Thyroid gland (tissue), 4 donors: ENCODE results near the gene PLD2. TPM values are rescaled to one million over a fixed set of nuclear protein-coding genes. Genes with fewer than 3 reads are reported as not detected.

ENCODE experiments used
- DNase-seq, 2 donors: peaks; one replicate each; pipeline ENCODE4 v3.0.0-alpha.2; 2019
- H3K27ac ChIP-seq, 3 donors: fragments of 200-600 bp; sonication (generic); 1 replicate in 2 of 3; 2 replicates in 1 of 3; pipeline ENCODE4 v1.5.1; 2016 to 2019; ENCODE audit warnings: mild to moderate bottlenecking in 1 of 3, moderate library complexity in 1 of 3
- H3K27me3 ChIP-seq: fragments of 200-600 bp; sonication (generic); one replicate; pipeline ENCODE4 v1.5.1; 2019
- H3K36me3 ChIP-seq, 2 donors: fragments of 200-600 bp; sonication (generic); one replicate each; pipeline ENCODE4 v1.5.1; 2016 to 2019
- H3K4me1 ChIP-seq, 2 donors: fragments of 200-600 bp; sonication (generic); one replicate each; pipeline ENCODE4 v1.5.1; 2017 to 2019
- H3K4me3 ChIP-seq, 3 donors: fragments of 200-600 bp; sonication (generic); replicated peaks in 1 of 3; 1 replicate in 2 of 3; 2 replicates in 1 of 3; pipeline ENCODE4 v1.5.1; 2016; ENCODE audit warnings: mild to moderate bottlenecking in 1 of 3
- H3K9me3 ChIP-seq: fragments of 200-600 bp; sonication (generic); one replicate; pipeline ENCODE4 v1.5.1; 2017
- CTCF ChIP-seq, 6 experiments: fragments of 200-600 bp in 3 of 6; fragments of 450-650 bp in 3 of 6; sonication (generic) in 3 of 6; IDR thresholded peaks; one replicate each; pipeline ENCODE4 v1.5.1; 2016 to 2019; ENCODE audit warnings: antibody characterized with exemption in 6 of 6, mild to moderate bottlenecking in 2 of 6, inconsistent platforms in 1 of 6, moderate library complexity in 1 of 6
- POLR2A ChIP-seq, 2 donors: fragments of 450-650 bp; IDR thresholded peaks; one replicate each; pipeline ENCODE4 v1.6.1; 2017; ENCODE audit warnings: antibody characterized with exemption in 2 of 2, mild to moderate bottlenecking in 2 of 2, moderate library complexity in 1 of 2
- WGBS, 2 donors: methylation state at CpG; one replicate each; pipeline ENCODE4 v1.1.5; 2017; 5-methylcytosine and 5-hydroxymethylcytosine counted together
- intact Hi-C: fragments of 100-400 bp; cut with DNase I; formaldehyde crosslinking; loops from one replicate; pipeline ENCODE4 v1.15.1; 2023
- total RNA-seq, 4 donors: library from RNA; depleted of rRNA; stranded (reverse); fragments of >200 nt; gene quantifications; one replicate each; pipeline ENCODE4 v1.2.3, GENCODE V29; 2016

PLD2 gene
- 10 to 100 TPM; 10.7 to 20.0 (median 16.2) TPM for total RNA-seq

GRCh38 chr17:4806777-4807604 is at the start of gene PLD2:
Gene PLD2 (plus strand): TSS chr17:4807152. CDS start chr17:4807773, 621 bp downstream.
- intact Hi-C loops = no loop called here
- 1 to 6% methylated on average over 6 to 39 of the region's 106 CpGs for WGBS, 2 donors

GRCh38 chr17:4759776-4760236 is 47.1 kb upstream of the PLD2 start:
- H3K4me1 ChIP-seq = no peaks in the 10 kb centered on the region
- intact Hi-C loops = no loop called here
- H3K27me3 ChIP-seq = no peaks in the 10 kb centered on the region
- 89 to 97% methylated on average over 10 of the region's 10 CpGs for WGBS, 2 donors
- no peak overlapping the region for H3K4me3 ChIP-seq
- H3K9me3 ChIP-seq = no peaks in the 10 kb centered on the region
- H3K36me3 ChIP-seq = no peaks in the 10 kb centered on the region
- TF ChIP-seq CTCF (IDR thresholded peaks at IDR 0.05) (no peak), POLR2A (IDR thresholded peaks at IDR 0.05) (no peak)
- H3K27ac ChIP-seq = no peak overlapping the region
- DNase-seq = no peak

More at GRCh38 chr17:4806777-4807604, at the start of gene PLD2:
- H3K9me3 ChIP-seq = no peaks in the 10 kb centered on the region
- DNase-seq = peak; percentile 85 to 90
- H3K27me3 ChIP-seq = no peaks in the 10 kb centered on the region
- TF ChIP-seq CTCF (IDR thresholded peaks at IDR 0.05) = peak in 2 of 6 experiments; percentile 7 to 15
- TF ChIP-seq POLR2A (IDR thresholded peaks at IDR 0.05) = peak in 1 of 2 donors; percentile 61
- peak within 1 kb of the TSS in 2 of 3 donors; percentile 35 to 63 for H3K27ac ChIP-seq
- H3K36me3 ChIP-seq = no peaks in the 10 kb centered on the region
- H3K4me3 ChIP-seq = peak within 1 kb of the TSS; percentile 24 to 74 (median 68)
- H3K4me1 ChIP-seq = peaks cover 16 to 17% of the 10 kb centered on the region in 2 donors

GRCh38 chr17:4764595-4764994 is 42.4 kb upstream of the PLD2 start:
- Histone ChIP-seq H3K36me3 (no peaks in the 10 kb centered on the region), H3K27me3 (no peaks in the 10 kb centered on the region), H3K27ac (no peak overlapping the region), H3K4me3 (no peak overlapping the region), H3K4me1 (no peaks in the 10 kb centered on the region), H3K9me3 (no peaks in the 10 kb centered on the region)
- TF ChIP-seq CTCF (IDR thresholded peaks at IDR 0.05) (no peak), POLR2A (IDR thresholded peaks at IDR 0.05) (no peak)
- 71% methylated on average over 3 of the region's 3 CpGs for WGBS, 2 donors
- no peak for DNase-seq
- intact Hi-C loops = no loop called here

DNA sequence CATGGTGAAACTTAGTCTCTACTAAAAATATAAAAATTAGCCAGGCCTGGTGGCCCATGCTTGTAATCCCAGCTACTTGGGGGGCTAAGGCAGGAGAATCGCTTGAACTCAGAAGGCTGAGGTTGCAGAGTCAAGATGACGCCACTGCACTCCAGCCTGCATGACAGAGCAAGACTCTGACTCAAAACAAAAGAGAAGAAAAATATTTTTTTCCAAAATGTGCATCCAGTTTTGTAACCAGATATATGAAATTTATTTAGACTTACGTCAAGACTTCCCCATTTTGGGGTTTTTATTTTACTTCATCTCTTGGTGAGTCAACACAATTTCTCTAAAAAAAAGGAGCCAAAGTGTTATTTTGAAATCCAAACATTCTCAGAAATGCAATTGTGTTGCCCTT is 40.8 kb upstream of the PLD2 start:
- Histone ChIP-seq H3K4me1 (no peaks in the 10 kb centered on the region), H3K27ac (no peak overlapping the region), H3K36me3 (no peaks in the 10 kb centered on the region), H3K27me3 (no peaks in the 10 kb centered on the region), H3K4me3 (no peak overlapping the region), H3K9me3 (no peaks in the 10 kb centered on the region)
- intact Hi-C loops = no loop called here
- 80 to 88% methylated on average over 3 of the region's 3 CpGs for WGBS, 2 donors
- no peak for DNase-seq
- no peak for TF ChIP-seq POLR2A (IDR thresholded peaks at IDR 0.05)
- no peak for TF ChIP-seq CTCF (IDR thresholded peaks at IDR 0.05)

DNA sequence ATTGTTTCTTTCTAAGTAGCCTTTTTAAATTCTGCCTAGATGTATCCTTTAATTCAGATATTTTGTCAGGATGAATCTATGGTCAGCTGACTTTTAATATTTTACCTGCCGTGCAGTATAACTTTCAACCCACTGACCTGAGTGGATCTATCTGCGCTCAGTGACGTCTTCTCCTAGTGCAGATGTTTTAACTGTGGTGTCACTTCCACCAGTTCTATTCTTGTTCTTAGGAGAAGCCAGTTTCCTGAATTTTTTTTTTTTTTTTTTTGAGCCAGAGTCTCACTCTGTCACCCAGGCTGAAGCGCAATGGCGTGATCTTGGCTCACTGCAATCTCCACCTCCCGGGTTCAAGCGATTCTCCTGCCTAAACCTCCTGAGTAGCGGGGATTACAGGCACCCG is 40.2 kb upstream of the PLD2 start:
- no peak for DNase-seq
- Histone ChIP-seq H3K27ac (no peak overlapping the region), H3K4me1 (no peaks in the 10 kb centered on the region), H3K4me3 (no peak overlapping the region), H3K9me3 (no peaks in the 10 kb centered on the region), H3K27me3 (no peaks in the 10 kb centered on the region), H3K36me3 (no peaks in the 10 kb centered on the region)
- TF ChIP-seq CTCF (IDR thresholded peaks at IDR 0.05) = no peak
- TF ChIP-seq POLR2A (IDR thresholded peaks at IDR 0.05) = no peak
- intact Hi-C loops = no loop called here
- WGBS, 2 donors = 74 to 84% methylated on average over 9 of the region's 9 CpGs
